CMK (cell line): ENCODE data around the gene ADTRP.

Experiments used
- DNase-seq: peaks from one replicate; pipeline ENCODE4 v3.0.0-alpha.2; 2010; ENCODE audit warnings: low read depth

Gene ADTRP

DNA sequence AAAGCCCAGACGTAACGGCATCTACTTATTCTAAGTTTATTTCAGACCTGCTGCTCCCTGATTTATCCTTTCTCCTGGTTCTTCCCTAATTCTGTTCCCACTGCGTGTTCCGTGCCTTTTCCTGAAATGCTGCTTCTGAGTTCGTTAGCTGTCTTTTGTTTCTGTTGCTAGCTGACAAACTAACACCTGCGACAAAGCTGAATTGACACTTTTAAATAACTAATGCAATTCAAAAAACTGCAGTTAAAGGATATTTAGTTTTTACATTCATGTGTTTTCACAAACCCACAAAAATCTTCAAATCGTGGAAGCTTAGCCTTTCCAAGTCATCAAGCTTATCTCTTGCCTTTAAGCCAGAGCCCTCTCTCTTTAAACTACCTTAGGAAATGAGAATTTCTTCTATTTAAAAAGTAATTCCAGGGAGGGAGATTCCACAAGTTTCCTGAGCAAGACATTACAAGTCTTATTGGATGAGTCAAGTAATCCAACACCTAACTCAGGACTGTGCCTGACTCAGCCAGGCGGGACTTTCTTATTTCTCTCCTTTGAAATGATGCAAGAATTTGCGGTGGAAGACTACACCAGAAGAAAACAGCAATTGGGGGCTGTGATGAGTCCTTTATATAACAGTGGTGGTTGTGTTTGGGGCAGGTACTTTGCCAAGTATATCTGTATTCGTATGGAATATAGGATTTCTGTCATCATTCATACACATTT, 6.3 kb downstream of the ADTRP start:
- DNase-seq = no peak

DNA sequence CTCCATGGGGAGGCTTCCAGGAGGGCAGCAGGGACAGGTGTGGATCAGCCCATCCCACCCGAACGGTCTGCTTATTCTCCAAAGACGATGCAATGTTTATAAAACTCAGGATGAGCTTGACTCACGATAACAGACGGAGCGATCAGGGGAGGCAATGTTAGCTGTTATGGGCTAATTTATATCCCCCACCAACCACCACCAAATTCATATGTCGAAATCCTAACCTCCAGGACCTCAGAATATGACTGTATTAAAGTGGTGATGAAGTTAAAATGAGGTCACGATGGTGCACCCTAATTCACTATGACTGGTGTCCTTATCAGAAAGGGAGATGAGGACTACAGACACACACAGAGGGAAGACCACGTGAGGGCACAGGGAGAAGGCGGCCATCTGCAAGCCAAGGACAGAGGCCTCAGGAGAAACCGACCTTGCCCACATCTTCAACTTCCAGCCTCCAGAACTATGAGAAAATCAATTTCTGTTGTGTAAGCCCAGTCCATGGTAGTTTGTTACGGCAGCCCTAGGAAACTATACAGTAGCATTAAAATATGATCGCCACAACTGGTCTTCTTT, 7.0 kb downstream of the ADTRP start:
- no peak for DNase-seq

GRCh38 chr6:11770546-11771466, 7.8 kb downstream of the ADTRP start:
- DNase-seq = no peak

DNA sequence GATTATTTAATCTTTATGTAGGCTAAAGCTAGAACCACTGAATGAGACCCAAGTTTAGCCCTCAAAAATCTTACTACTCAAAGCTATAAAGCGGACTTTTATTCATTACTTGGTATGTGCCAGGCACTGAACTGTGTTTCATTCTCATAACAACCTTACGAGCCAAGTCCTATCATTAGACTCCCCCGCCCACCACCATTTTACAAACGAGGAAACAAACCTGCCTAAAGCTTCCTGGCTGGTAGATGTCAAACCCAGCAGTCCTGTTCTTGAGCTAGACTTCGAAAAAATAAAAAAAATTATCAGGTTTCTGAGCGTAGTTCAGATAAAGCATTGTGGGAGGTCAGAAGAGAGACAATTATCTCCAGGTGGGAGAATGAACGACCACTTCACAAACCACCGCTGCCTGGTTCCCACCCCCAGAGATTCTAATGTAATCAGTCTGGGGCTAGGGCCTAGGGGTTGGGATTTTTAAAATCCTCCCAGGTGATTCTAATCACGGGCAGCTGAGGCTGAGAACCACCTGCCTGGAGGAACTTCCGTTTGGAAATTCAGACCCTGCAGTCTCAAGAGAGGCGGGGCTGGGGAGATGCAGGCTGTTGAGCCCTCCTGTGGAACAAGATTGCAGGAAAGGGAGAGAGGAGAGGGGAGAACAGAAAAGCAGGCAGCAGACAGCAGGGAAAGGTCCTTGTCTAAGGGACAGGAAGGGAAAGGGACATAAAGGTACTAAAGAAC, 8.6 kb downstream of the ADTRP start:
- no peak for DNase-seq

DNA sequence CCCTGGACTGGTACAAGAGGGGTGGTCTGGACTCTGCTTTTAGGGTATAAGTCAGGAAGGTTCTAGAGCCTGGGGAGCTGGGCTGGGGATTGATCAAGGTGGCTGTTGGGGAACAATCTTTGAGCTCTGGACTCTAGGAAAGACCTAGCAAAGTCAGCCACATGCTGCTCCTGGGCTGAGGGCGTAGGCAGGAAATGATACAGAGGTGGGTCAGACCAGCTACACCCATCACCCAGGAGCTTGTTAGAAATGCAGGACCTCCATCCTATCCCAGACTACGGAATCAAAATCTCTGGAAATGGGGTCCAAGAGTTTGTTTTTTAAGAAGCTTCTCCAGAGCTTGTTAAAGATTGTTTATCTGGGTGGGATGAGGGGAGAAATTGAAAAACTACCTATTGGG, 9.4 kb downstream of the ADTRP start:
- DNase-seq = no peak

- no peak for DNase-seq
Observed at GRCh38 chr6:11767978-11768756, 10.4 kb downstream of the ADTRP start.

DNA sequence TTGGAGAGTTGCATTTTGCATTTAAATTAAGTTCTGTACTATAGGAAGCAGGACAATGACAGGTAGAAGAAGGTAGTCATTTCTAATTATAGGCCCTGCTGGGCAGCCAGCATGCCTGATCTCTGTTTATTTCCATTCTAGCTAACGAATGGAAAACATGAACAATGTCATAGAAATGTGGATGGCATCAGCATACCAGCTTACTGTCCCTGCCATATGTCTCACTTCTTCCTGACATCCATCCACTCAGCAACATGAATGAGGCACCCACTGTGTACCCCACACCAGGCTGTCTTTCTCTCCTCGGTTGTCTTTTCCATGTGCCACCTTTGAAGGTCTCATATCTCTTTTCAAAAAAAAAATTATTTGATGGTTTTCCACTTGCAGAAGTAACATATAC, 11.1 kb downstream of the ADTRP start:
- no peak for DNase-seq

DNA sequence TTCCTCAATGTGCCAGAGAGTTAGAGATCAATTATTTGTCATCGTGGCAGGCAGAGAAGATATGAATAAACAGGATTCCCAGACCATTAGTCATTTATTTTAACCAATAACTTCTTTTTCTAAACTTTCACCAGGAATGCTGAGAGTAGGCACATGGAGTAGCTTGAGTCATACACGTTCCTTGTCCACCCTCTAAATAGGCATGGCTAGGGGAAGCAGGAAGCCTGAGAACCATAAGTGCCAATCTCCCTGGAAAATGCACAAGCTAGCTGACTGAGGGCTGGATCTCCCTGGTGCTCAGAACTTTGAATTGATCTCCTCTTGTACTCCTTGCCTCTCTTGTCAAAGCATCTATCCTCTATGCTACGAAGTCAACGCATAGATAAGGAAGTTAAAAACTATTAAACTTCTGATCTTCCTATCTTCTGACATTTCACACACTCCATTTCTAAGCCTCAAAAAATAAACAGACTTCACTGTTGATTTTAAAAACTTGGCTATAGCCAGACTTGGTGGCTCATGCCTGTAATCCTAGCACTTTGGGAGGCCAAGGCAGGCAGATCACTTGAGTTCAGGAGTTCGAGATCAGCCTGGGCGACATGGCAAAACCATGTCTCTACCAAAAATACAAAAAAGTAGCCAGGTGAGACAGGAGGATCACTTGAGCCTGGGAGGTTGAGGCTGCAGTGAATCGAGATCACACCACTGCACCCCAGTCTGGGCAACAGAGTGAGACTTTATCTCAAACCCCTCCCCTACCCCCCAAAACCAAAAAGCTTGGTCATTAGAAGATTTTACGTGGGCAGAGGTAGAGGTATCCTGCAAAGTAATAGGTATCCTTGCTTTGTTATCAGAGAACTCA, 11.8 kb downstream of the ADTRP start:
- no peak for DNase-seq

GRCh38 chr6:11766043-11766442, 12.6 kb downstream of the ADTRP start:
- no peak for DNase-seq

- no peak for DNase-seq
Observed at GRCh38 chr6:11764250-11764604, 14.4 kb downstream of the ADTRP start.

DNA sequence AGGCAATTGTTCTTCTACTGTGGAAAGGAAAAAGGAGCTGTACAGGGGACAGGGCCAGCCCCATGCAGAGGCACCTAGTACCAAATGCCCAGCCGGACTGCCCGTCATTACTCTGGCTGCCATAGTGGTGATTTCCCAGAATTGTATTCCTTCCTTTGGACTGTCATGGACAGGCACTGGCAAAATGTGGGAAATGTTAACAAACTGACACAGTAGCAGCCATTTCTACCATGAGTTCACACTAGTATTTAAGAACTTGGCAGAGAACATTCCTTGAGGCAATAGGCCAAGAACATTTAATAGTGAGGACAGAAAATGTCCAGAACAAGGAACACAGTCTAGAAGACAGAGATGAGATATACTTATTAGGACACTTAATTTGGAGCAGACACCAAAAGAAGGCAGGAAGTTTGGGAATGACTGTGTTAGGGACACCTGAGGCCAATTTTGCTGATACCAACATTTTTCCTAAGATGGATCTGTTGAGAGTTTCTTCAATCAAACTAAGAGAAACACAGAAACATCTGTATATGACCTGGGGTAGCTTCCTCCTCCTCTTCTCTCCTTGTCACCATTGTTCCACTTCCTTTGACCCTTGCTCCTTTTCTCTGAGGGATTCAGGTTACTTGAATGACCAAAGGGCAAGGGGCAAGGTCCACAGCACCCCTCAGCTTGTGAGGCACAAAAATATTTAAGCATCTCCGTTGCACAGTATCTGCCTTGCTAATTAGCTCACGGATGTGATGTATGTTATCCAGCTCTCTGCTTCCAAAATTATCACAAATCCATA, 14.9 kb downstream of the ADTRP start:
- no peak for DNase-seq

GRCh38 chr6:11762794-11763459, 15.7 kb downstream of the ADTRP start:
- DNase-seq = no peak

DNA sequence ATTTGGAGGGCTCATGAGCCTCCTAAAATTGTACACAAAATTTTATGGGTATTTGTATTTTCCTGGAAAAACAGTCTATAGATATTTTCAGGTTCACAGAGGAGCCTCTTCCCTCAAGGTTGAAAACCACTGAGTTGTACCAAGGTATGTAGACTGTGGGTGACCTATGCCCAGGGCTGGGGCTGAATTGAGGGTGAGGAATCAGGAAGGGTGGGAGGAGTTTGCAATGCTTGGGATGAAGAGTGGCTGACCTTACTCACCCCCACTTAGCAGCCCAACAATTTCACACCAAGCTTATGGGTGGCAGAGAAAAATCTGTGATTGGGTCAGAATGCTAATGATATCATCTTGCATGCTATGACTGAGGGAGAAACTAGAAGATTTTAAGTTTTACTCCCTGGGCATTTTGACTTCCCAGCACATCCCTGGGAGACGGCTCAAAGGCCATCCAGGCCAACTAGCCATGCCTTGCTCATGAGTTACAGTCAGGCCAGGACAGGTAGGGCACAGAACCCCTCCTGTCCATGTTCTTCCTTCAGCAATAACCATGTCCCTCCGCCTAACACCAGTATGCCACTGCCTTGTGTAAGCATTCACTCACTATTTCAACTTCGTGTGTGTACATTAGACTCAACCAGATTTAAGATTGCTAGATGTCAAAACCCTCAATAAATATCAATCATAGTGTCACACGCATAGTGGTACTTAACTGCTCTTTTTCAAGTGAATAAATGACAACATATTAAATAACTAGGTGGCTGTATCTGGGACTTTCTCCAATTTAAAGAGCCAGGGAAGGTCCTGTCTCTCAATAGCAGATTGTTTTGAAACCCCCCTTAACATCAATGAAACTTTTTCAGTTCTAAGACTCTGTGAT, 16.6 kb downstream of the ADTRP start:
- DNase-seq = no peak

GRCh38 chr6:11760015-11760473, 18.6 kb downstream of the ADTRP start:
- no peak for DNase-seq

DNA sequence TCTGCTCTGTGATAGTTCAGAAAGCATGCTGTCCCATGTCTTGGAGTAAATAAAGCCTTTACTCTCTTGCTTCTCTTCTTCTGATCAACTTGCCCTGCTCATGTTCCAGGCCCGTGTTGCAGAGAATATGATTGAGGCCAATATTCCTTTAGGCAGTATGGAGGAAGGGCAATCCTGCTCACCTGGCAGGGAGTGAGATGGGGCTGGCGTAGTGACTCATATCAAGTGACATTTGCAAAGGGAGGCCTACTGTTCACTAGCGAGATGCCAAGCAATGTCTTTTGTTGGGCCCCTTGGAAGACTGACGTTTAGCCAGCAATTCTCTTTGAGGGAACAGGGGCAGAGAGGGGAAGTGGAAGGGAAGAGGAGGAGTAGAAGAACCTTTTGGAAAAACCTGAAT, 19.7 kb downstream of the ADTRP start:
- no peak for DNase-seq

GRCh38 chr6:11756726-11757125, 21.9 kb downstream of the ADTRP start:
- no peak for DNase-seq

- no peak for DNase-seq
Observed at GRCh38 chr6:11756292-11756691, 22.3 kb downstream of the ADTRP start.

DNA sequence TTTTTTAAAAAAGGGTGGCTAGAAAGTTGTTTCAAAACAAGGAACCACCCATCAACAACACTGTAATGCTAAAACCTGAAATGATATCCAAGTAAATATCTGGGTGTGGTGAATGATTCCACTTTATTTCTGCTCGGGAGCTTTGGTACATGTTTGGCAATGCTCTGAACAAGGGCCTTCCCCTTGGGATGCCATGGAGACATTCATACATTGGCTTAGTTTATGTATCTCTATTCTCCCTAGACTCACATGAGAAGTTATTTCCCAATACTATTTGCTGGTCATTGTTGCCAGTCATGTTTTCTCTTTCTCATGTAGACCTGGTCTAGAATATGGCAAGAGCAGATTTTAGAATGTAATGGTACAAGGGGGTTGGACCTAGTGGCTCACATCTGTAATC, 22.9 kb downstream of the ADTRP start:
- no peak for DNase-seq
